Chondrocyte (in vitro differentiated cells): Measurements from ENCODE around the gene MEX3C. TPM values are rescaled to one million over a fixed set of nuclear protein-coding genes. Genes with fewer than 3 reads are reported as not detected.

Source experiments
- DNase-seq: peaks from one replicate; pipeline ENCODE4 v3.0.0; 2021; ENCODE audit warnings: mixed read lengths, low spot score
- H3K27ac Mint-ChIP-seq: one replicate; pipeline ENCODE4 v1.8.0; 2021; ENCODE audit warnings: mild to moderate bottlenecking, moderate library complexity, mixed read lengths; ENCODE audit not compliant: unreplicated experiment
- H3K27me3 Mint-ChIP-seq: 2 replicates; pipeline ENCODE4 v1.8.0; 2021; ENCODE audit warnings: low read depth, mixed read lengths
- H3K36me3 Mint-ChIP-seq: 2 replicates; pipeline ENCODE4 v1.8.0; 2021; ENCODE audit warnings: low read depth, mixed read lengths
- H3K4me1 Mint-ChIP-seq: 2 replicates; pipeline ENCODE4 v1.8.0; 2021; ENCODE audit warnings: low read depth, mild to moderate bottlenecking, mixed read lengths
- H3K4me3 Mint-ChIP-seq: one replicate; pipeline ENCODE4 v1.8.0; 2021; ENCODE audit warnings: mild to moderate bottlenecking, moderate library complexity, mixed read lengths; ENCODE audit not compliant: unreplicated experiment
- H3K9me3 Mint-ChIP-seq: 2 replicates; pipeline ENCODE4 v1.8.0; 2021; ENCODE audit warnings: low read depth, mixed read lengths
- total RNA-seq: library from RNA; stranded (reverse); gene quantifications from 3 replicates; pipeline ENCODE4 v1.2.1, GENCODE V29; 2021
- TF ChIP-seq, protein P1 (sequence below): fragments of 200-600 bp; sonication (generic); IDR thresholded peaks from 2 replicates; pipeline ENCODE4 v1.5.0; 2021; ENCODE audit warnings: antibody characterized with exemption, mild to moderate bottlenecking, moderate library complexity

MEX3C gene
- total RNA-seq, 1 donor from 2014 or later: 49.0 TPM

DNA sequence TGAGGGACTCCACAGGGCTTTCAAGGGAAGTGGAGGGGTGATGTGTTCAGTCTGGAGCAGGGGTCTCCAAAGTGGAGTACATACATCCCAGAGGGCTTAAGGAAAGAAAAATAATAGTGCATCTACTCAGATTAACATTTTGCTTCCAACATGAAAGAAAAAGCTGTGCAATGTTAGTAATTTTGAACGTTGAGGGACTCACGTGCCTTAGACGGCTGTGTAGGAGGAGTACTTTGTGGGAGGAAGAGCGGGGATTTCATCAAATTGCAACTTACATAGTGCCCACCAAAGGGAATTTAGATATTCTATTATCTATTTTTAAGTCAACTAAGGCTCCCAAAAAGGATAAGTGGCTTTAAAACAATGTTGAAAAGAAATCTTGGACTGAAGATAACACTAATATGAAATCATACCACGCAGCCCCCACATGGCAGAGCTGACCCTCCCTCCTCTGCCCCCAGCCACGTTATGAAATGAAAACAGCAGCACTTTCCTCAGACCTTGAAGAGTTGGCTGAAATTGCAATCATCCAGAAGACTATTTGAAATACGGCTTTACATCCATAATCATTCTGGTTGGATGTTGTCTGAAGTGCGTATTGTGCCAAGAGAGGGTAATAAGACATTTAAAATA lies 42.9 kb downstream of the MEX3C start:
- Mint-ChIP-seq H3K27me3 (no peaks in the 10 kb centered on the region), H3K27ac (no peak overlapping the region), H3K36me3 (no peaks in the 10 kb centered on the region), H3K4me3 (no peak overlapping the region), H3K9me3 (peaks cover 8% of the 10 kb centered on the region), H3K4me1 (peaks cover 9% of the 10 kb centered on the region)
- no peak for DNase-seq
- TF ChIP-seq, protein P1, sequence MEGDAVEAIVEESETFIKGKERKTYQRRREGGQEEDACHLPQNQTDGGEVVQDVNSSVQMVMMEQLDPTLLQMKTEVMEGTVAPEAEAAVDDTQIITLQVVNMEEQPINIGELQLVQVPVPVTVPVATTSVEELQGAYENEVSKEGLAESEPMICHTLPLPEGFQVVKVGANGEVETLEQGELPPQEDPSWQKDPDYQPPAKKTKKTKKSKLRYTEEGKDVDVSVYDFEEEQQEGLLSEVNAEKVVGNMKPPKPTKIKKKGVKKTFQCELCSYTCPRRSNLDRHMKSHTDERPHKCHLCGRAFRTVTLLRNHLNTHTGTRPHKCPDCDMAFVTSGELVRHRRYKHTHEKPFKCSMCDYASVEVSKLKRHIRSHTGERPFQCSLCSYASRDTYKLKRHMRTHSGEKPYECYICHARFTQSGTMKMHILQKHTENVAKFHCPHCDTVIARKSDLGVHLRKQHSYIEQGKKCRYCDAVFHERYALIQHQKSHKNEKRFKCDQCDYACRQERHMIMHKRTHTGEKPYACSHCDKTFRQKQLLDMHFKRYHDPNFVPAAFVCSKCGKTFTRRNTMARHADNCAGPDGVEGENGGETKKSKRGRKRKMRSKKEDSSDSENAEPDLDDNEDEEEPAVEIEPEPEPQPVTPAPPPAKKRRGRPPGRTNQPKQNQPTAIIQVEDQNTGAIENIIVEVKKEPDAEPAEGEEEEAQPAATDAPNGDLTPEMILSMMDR: no peak

DNA sequence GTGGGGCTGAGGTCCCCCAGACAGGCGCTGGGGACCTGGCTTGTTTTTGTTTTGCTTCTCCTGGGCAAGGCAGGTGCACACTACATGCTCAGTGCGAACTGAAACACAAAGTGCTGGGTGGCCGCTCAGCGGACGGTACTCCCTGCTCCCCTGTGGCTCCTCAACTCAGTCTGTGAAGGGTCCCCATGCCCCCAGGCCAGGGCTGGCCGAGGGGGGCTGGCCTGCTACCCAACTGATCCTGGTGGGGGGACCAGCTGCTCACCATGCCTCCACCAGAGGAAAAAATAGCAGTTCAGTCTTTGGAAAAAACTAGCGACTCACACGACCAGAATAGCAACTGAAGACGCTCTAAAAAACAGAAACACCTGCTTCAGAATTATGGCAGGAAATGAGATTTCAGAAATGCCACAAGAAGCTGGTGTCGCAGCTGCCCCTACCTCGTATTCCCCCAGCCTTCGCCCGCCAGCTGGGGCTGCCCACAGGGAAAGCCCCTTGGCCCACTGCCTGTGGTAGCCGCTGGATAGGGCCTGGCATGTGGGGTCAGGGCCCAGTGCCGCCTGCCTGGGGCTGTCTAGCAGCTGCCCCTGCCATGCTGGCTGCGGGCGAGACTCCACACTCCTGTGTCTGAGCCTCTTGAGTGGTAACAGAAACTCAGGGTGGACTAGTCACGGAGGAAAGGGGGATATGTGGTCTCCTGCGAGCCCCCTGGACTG lies 43.7 kb downstream of the MEX3C start:
- TF ChIP-seq, protein P1: no peak
- H3K4me1 Mint-ChIP-seq: peaks cover 9% of the 10 kb centered on the region
- H3K9me3 Mint-ChIP-seq: peaks cover 6% of the 10 kb centered on the region
- no peak overlapping the region for H3K27ac Mint-ChIP-seq
- no peaks in the 10 kb centered on the region for H3K27me3 Mint-ChIP-seq
- DNase-seq: no peak
- H3K4me3 Mint-ChIP-seq: no peak overlapping the region
- H3K36me3 Mint-ChIP-seq: no peaks in the 10 kb centered on the region

DNA sequence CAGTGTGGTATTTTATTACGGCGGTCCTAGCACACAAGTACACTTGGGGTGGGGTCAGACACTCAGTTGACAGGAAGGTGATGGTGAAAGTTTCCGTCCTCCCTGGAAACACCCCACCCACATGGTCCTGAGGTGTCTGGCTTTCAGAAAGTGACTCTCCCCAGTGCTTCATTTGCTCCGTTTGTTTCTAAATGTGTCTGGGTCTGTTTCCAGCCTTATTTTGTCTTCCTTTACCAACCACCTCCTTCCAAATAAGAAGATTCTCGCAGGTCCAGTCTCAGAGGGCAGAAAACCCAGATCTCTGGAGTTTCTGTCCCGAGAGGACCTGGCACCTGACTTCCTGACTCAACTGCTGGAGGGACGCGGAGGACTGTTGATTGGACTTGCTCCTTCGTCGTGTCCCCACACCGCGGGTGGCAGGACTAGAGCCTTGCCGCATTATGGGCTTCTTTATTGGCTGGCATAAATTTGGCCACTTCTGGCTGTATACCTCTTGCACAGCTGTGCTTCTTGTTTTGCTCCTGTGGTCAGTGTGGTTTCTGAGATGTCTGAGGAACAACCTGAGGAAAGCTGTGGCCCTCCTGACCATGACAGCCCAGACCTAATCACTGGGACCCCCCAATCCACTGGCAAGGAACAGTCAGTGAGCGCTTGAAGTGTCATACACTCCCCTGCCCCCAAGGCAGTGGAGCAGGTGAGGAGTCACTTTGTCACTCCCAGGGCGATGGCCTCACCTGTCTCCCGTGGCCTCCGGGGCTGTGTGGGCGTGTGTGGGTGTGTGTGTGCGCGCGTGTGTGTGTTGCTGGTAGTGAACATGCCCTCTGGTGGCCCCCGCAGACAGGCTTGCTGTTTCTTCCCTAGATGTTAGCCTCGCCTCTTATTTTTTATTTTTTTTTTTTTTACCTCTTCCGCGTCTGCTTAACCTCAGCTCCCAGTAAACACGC lies 45.6 kb downstream of the MEX3C start:
- Mint-ChIP-seq H3K4me1 (peaks cover 9% of the 10 kb centered on the region), H3K9me3 (peaks cover 4% of the 10 kb centered on the region), H3K36me3 (no peaks in the 10 kb centered on the region), H3K27ac (no peak overlapping the region), H3K27me3 (no peaks in the 10 kb centered on the region), H3K4me3 (no peak overlapping the region)
- no peak for DNase-seq
- TF ChIP-seq, protein P1: no peak

DNA sequence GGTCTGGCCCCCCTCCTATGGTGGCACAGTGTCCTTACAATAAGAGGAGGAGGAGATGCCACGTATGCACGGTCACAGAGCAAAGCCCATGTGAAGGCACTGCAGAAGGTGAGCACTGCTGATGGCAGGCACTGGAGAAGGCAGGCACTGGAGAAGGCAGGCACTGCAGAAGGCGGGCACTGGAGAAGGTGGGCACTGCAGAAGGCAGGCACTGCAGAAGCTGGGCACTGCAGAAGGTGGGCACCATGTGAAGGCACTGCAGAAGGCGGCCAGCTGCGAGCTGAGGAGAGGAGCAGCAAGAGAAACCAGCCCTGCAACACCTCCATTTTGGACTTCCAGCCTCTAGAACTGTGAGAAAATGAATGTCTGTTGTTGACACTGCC lies 46.3 kb downstream of the MEX3C start:
- no peak overlapping the region for H3K4me3 Mint-ChIP-seq
- H3K4me1 Mint-ChIP-seq: peaks cover 9% of the 10 kb centered on the region
- no peak overlapping the region for H3K27ac Mint-ChIP-seq
- no peak for DNase-seq
- TF ChIP-seq, protein P1: no peak
- H3K36me3 Mint-ChIP-seq: no peaks in the 10 kb centered on the region
- no peaks in the 10 kb centered on the region for H3K27me3 Mint-ChIP-seq
- H3K9me3 Mint-ChIP-seq: peaks cover 4% of the 10 kb centered on the region

DNA sequence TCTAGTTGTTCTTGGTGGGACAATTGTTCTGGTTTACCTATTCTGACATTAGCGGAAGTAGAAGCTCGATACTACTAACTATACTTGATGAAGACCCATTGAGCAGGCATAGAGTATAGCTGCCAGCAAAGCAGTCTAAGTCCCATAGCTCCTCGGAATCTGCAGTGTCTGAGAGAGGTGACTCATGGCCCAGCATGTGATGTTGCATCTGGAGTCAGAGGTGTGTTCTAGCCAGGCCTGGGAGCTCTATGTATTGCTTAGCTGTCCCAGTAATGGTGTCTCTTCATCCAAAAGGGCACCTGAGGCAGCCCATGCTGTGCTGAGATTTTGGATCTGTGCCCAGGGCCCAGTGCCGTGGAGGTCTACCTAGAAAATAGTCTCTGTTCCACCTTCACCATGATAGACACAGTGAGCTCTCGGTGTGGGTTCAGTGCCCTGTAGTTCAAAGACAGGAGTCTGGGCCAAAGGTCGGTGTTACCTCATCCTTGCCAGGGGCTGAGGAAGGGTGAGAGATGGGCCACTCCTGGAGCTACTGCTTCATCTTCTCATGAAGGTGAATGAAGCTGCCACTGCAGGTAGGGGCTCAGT lies 47.3 kb downstream of the MEX3C start:
- Mint-ChIP-seq H3K4me1 (peaks cover 9% of the 10 kb centered on the region), H3K27ac (no peak overlapping the region), H3K4me3 (no peak overlapping the region), H3K27me3 (no peaks in the 10 kb centered on the region), H3K36me3 (no peaks in the 10 kb centered on the region), H3K9me3 (peaks cover 4% of the 10 kb centered on the region)
- TF ChIP-seq, protein P1: no peak
- no peak for DNase-seq
